Stimulated activated CD8-positive, alpha-beta memory T cell treated with anti-CD3 and anti-CD28 coated beads, Interleukin-4, amount 100 ng/mL, for 1 hour (primary cell): ENCODE results near the gene ZNF503.

ENCODE experiments used
- DNase-seq, 2 donors: peaks; one replicate each; pipeline ENCODE4 v3.0.0-alpha.2; 2020; ENCODE audit warnings: low read depth in 2 of 2, low spot score in 1 of 2

ZNF503 gene

GRCh38 chr10:75401569-75402485 is at the start of gene ZNF503:
Gene ZNF503 (minus strand): TSS chr10:75401764. CDS start chr10:75401419, 345 bp downstream.
- no peak for DNase-seq

GRCh38 chr10:75450644-75451640 is 49.4 kb upstream of the ZNF503 start:
- no peak for DNase-seq

- no peak for DNase-seq
Observed at GRCh38 chr10:75450075-75450445, 48.5 kb upstream of the ZNF503 start.

GRCh38 chr10:75449382-75450074 is 48.0 kb upstream of the ZNF503 start:
- DNase-seq, result no peak

GRCh38 chr10:75448166-75448565 is 46.6 kb upstream of the ZNF503 start:
- no peak for DNase-seq

- no peak for DNase-seq
Observed at GRCh38 chr10:75446508-75446907, 44.9 kb upstream of the ZNF503 start.

GRCh38 chr10:75444781-75445386 is 43.3 kb upstream of the ZNF503 start:
- no peak for DNase-seq

GRCh38 chr10:75443362-75443761 is 41.8 kb upstream of the ZNF503 start:
- no peak for DNase-seq

GRCh38 chr10:75441682-75442081 is 40.1 kb upstream of the ZNF503 start:
- no peak for DNase-seq

- no peak for DNase-seq
Observed at GRCh38 chr10:75441196-75441595, 39.6 kb upstream of the ZNF503 start.

GRCh38 chr10:75440271-75440793 is 38.8 kb upstream of the ZNF503 start:
- no peak for DNase-seq

- DNase-seq, result no peak
Observed at GRCh38 chr10:75439811-75440210, 38.2 kb upstream of the ZNF503 start.

GRCh38 chr10:75438275-75438674 is 36.7 kb upstream of the ZNF503 start:
- no peak for DNase-seq

- no peak for DNase-seq
Observed at GRCh38 chr10:75437693-75438092, 36.1 kb upstream of the ZNF503 start.

GRCh38 chr10:75436896-75437295 is 35.3 kb upstream of the ZNF503 start:
- DNase-seq, result no peak

GRCh38 chr10:75435291-75435690 is 33.7 kb upstream of the ZNF503 start:
- DNase-seq, result no peak

GRCh38 chr10:75434291-75434690 is 32.7 kb upstream of the ZNF503 start:
- no peak for DNase-seq

- no peak for DNase-seq
Observed at GRCh38 chr10:75433216-75433615, 31.7 kb upstream of the ZNF503 start.

- DNase-seq, result no peak
Observed at GRCh38 chr10:75432763-75433162, 31.2 kb upstream of the ZNF503 start.

- DNase-seq, result no peak
Observed at GRCh38 chr10:75432176-75432575, 30.6 kb upstream of the ZNF503 start.
